ENCODE measurements around the gene PPP1CB.

Gene PPP1CB

DNA sequence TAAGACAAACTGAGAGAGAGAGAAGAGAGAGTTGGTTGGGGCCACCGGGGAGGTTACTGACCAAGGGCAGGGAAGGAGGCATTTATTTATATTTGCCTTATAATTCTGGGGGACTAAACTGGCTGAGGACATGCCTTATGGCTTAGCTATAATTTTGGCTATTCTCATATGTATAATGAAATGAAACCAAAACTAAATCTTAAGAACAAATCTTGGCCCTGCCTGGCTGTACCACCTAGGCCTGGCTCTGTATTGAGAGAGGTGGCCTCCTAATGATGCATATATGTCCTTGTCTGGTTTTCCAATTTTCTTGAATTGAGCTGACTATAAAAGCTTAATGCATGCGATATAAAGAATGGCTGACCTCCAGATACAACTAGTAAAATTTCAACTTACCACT is 3.5 kb upstream of the PPP1CB start:
- in situ Hi-C loops (cut with HindIII; ENCODE audit: low sequenced_read_pairs), result no loop called here
- no peak for TF ChIP-seq CTCF (IDR thresholded peaks at IDR 0.05; ENCODE audit: low read depth, low read length)
- no peak for DNase-seq (ENCODE audit: low read depth, low spot score)
- no peak overlapping the region for H3K4me3 ChIP-seq (ENCODE audit: low read depth, low read length)

- in situ Hi-C loops (cut with HindIII; ENCODE audit: low sequenced_read_pairs), result no loop called here
- no peak for DNase-seq (ENCODE audit: low read depth, low spot score)
- H3K4me3 ChIP-seq (ENCODE audit: low read depth, low read length), result no peak overlapping the region
- no peak for TF ChIP-seq CTCF (IDR thresholded peaks at IDR 0.05; ENCODE audit: low read depth, low read length)
These were observed 2.7 kb upstream of the PPP1CB start for GRCh38 chr2:28748941-28749340.

- in situ Hi-C loops (cut with HindIII; ENCODE audit: low sequenced_read_pairs), result no loop called here
- no peak overlapping the region for H3K4me3 ChIP-seq (ENCODE audit: low read depth, low read length)
- no peak for TF ChIP-seq CTCF (IDR thresholded peaks at IDR 0.05; ENCODE audit: low read depth, low read length)
- no peak for DNase-seq (ENCODE audit: low read depth, low spot score)
These were observed 2.1 kb upstream of the PPP1CB start for GRCh38 chr2:28749526-28749925.

DNA sequence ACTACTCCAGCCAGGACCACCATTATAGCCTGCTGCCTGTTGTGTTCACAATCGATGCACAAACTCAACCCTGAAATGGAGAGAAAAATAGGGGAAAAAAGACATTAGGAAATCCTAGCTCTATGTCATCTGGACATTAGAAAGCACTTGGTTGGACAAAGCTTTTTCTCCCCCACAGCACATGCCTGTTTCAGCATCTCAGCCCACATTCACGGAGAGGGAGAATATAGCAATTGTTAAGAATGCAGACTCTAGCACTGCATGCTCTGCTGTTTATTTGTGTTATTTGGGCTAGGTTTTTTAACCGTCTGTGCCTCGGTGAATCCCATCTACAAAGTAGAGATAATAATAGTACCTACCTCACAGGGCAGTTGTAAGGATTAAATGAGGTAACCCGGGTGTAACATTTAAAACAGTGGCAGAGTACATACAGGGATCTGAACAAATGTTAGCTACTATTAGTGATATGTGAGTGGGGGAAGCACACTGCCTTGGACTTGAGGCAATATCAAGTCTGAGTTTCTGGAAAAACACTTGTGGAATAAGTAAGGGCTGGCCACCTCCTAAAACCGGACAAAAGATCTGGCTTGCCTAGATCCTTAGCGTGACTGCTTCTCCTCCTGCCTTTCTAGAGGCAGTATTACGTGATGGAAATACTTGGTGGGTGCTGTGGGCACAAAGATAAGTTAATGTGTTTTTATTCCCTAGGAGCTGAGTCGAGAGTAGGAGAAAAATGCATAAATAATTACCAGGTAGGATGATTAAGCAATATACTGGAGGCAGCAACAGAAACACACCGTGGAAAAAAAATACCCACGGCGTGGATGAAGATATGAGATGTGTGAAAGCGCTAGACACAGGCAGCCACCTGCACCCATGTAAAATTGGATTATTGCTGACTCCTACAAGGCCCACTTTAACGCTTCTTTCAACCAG is 1.0 kb upstream of the PPP1CB start:
- H3K4me3 ChIP-seq (ENCODE audit: low read depth, low read length), result peak overlapping the region; percentile 98
- peak; percentile 64 for DNase-seq (ENCODE audit: low read depth, low spot score)
- TF ChIP-seq CTCF (IDR thresholded peaks at IDR 0.05; ENCODE audit: low read depth, low read length), result no peak
- in situ Hi-C loops (cut with HindIII; ENCODE audit: low sequenced_read_pairs), result no loop called here

DNA sequence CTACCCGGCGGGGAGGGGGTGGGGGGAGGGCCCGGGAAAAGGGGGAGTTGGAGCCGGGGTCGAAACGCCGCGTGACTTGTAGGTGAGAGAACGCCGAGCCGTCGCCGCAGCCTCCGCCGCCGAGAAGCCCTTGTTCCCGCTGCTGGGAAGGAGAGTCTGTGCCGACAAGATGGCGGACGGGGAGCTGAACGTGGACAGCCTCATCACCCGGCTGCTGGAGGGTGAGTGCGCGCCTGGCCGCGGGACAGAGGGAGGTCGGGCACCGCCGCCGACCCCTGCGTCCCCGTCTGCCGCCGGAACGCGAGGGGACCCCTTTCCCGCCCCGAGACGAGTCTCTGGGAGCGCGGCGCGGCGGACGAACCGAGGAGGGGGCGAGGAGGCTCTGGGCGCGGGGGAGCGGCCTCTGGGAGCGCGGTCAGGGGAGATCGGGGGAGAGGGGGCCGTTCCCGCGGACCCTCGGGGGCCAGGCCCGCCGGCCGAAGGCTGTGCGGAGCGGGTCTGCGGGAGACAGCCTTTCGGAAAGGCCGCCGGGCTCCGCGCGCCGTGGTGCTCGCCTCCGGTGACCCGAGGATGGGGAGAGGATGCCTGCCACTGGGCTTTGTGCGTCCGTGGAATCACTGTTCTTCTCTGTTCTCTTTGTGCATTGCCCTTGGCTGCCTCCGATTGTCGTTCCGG is 463 bp downstream of the PPP1CB start:
- no peak for DNase-seq (ENCODE audit: low read depth, low spot score)
- in situ Hi-C loops (cut with HindIII; ENCODE audit: low sequenced_read_pairs), result no loop called here
- TF ChIP-seq CTCF (IDR thresholded peaks at IDR 0.05; ENCODE audit: low read depth, low read length), result no peak
- peak overlapping the region; percentile 98 for H3K4me3 ChIP-seq (ENCODE audit: low read depth, low read length)

- peak; percentile 28 for DNase-seq (ENCODE audit: low read depth, low spot score)
- TF ChIP-seq CTCF (IDR thresholded peaks at IDR 0.05; ENCODE audit: low read depth, low read length), result no peak
- in situ Hi-C loops (cut with HindIII; ENCODE audit: low sequenced_read_pairs), result no loop called here
- peak overlapping the region; percentile 98 for H3K4me3 ChIP-seq (ENCODE audit: low read depth, low read length)
These were observed 1.2 kb downstream of the PPP1CB start for GRCh38 chr2:28752631-28753376.
